ENCODE results near the gene ZNF600.
"Not testable (repeated sequence)": the region's sequence is repeated elsewhere in the genome, so short reads cannot be mapped to it uniquely, and the experiment has no call there.

DNA sequence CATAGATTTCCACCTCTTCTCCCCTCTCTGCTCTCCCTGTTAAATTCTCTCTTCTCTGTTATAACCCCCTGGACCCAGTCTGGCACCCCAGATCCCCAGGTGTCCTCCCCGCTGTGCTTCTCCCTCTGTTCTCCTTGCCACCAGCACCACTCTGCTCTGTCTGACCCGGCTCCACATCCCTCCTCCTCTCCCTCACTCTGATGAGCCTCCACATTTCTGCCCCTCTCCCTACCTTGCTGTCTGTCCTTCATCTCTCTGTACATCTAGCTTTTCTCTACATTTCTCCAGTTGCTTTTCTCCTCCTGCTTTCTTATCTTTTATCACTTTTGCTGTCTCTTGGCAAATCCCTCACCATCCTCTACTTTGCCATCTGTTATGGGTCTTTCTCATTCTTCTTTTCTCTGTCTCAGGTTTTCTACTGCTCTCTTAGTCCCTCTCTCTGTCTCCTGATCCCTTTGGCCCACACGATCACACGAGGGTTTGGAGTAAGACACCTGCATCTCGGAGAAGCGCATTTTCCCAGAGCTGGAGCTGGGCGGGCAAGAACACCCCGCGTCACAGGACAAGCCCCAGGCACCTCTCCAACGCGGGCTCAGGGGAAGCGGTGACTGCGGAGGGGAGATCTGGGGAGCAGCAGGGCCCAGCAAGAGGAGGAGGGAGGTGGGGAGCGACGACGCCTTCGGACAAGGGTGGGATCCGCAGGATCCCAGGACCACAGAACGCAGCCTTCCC is 34.0 kb upstream of the ZNF600 start:
- not testable (repeated sequence) for TF ChIP-seq POLR2A (IDR thresholded peaks at IDR 0.05)
- TF ChIP-seq, protein P1, sequence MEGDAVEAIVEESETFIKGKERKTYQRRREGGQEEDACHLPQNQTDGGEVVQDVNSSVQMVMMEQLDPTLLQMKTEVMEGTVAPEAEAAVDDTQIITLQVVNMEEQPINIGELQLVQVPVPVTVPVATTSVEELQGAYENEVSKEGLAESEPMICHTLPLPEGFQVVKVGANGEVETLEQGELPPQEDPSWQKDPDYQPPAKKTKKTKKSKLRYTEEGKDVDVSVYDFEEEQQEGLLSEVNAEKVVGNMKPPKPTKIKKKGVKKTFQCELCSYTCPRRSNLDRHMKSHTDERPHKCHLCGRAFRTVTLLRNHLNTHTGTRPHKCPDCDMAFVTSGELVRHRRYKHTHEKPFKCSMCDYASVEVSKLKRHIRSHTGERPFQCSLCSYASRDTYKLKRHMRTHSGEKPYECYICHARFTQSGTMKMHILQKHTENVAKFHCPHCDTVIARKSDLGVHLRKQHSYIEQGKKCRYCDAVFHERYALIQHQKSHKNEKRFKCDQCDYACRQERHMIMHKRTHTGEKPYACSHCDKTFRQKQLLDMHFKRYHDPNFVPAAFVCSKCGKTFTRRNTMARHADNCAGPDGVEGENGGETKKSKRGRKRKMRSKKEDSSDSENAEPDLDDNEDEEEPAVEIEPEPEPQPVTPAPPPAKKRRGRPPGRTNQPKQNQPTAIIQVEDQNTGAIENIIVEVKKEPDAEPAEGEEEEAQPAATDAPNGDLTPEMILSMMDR (IDR thresholded peaks at IDR 0.05) = not testable (repeated sequence)

All from body of pancreas (tissue), 4 donors.